Mucosa of stomach (tissue), 1 donor: ENCODE data around the gene EFHD1.
"Not testable (repeated sequence)": the region's sequence is repeated elsewhere in the genome, so short reads cannot be mapped to it uniquely, and the experiment has no call there.

ENCODE experiments used
- H3K27me3 ChIP-seq: one replicate; pipeline ENCODE4 v1.7.0; 2013; ENCODE audit warnings: mild to moderate bottlenecking, low read length; ENCODE audit not compliant: control insufficient read depth, insufficient read depth
- H3K36me3 ChIP-seq: one replicate; pipeline ENCODE4 v1.7.0; 2013; ENCODE audit warnings: low read length; ENCODE audit not compliant: control insufficient read depth, insufficient read depth
- H3K4me1 ChIP-seq: one replicate; pipeline ENCODE4 v1.7.0; 2013; ENCODE audit warnings: mild to moderate bottlenecking, low read length; ENCODE audit not compliant: control insufficient read depth, insufficient read depth
- H3K4me3 ChIP-seq: one replicate; pipeline ENCODE4 v1.7.0; 2013; ENCODE audit warnings: low read length
- H3K9ac ChIP-seq: one replicate; pipeline ENCODE4 v1.7.0; 2013; ENCODE audit warnings: mild to moderate bottlenecking, low read length, moderate library complexity
- H3K9me3 ChIP-seq: one replicate; pipeline ENCODE4 v1.7.0; 2013; ENCODE audit warnings: mild to moderate bottlenecking, low read length, moderate library complexity; ENCODE audit not compliant: control insufficient read depth
- donor health status: Pancreatic carcinoma.

Gene EFHD1

DNA sequence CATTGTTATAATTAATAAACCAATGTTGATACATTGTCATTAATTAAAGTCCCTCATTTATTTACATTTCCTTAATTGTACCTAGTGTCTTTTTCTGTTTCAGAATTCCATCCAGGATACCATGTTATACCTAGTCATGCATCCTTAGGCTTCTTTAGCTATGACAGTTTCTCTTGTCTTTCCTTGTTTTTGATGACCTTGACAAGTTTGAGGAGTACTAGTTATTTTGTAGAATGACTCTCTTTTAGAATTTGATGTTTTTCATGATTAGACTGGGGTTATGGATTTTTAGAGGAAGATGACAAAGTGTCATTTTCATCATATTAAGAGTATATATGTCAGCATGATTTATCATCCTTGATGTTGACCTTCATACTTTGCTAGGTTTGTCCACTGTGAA is 80.1 kb downstream of the EFHD1 start:
- no peaks in the 10 kb centered on the region for H3K9me3 ChIP-seq
- no peak overlapping the region for H3K9ac ChIP-seq
- H3K4me1 ChIP-seq: no peaks in the 10 kb centered on the region
- H3K27me3 ChIP-seq: no peaks in the 10 kb centered on the region
- no peaks in the 10 kb centered on the region for H3K36me3 ChIP-seq
- H3K4me3 ChIP-seq: no peak overlapping the region

DNA sequence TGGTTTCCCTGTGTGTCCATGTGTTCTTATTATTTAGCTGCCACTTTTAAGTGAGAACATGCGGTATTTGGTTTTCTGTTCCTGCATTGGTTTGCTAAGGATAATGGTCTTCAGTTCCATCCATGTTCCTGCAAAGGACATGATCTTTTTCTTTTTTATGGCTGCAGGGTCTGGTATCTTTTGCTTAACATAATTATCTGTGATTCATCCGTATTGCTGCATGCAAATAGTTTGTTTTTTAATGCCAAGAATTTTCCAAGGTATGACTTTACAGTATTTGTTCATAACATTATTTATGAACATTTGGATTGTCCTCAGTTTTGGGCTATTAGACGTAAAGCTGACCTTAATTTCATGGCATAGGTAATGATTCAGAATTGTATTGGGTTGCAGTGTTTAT is 81.6 kb downstream of the EFHD1 start:
- H3K4me1 ChIP-seq: no peaks in the 10 kb centered on the region
- H3K27me3 ChIP-seq: no peaks in the 10 kb centered on the region
- H3K36me3 ChIP-seq: no peaks in the 10 kb centered on the region
- H3K4me3 ChIP-seq: no peak overlapping the region
- no peaks in the 10 kb centered on the region for H3K9me3 ChIP-seq
- no peak overlapping the region for H3K9ac ChIP-seq

DNA sequence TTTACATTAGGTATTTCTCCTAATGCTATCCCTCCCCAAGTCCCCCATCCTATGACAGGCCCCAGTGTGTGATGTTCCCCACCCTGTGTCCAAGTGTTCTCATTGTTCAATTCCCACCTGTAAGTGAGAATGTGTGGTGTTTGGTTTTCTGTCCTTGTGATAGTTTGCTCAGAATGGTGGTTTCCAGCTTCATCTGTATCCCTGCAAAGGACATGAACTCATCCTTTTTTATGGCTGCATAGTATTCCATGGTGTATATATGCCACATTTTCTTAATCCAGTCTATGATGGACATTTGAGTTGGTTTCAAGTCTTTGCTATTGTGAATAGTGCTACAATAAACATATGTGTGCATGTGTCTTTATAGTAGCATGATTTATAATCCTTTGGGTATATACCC is 86.7 kb downstream of the EFHD1 start:
- not testable (repeated sequence) for H3K9me3 ChIP-seq, H3K9ac ChIP-seq, H3K4me1 ChIP-seq, H3K27me3 ChIP-seq, H3K36me3 ChIP-seq, H3K4me3 ChIP-seq

DNA sequence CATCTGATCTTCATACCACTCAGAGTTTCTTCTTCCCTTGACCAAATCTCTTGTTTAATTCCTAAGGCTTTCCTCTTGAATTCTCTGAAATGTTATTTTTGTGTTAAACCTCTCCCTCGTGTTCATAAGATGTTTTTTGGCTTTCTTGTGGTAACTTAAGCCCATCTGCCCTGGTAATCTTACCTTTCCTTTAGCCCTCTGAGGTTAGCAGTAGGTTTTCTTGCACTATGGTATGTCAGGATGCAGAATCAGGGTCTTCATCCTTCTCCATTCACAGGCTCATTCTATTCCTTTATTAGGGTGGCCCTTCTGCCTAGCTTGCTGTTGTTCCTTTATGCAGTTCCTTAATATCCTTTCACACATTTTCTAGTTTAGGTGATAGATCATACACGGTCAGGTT is 87.9 kb downstream of the EFHD1 start:
- Histone ChIP-seq H3K36me3 (no peaks in the 10 kb centered on the region), H3K9ac (no peak overlapping the region), H3K4me3 (no peak overlapping the region), H3K27me3 (no peaks in the 10 kb centered on the region), H3K9me3 (no peaks in the 10 kb centered on the region), H3K4me1 (no peaks in the 10 kb centered on the region)

DNA sequence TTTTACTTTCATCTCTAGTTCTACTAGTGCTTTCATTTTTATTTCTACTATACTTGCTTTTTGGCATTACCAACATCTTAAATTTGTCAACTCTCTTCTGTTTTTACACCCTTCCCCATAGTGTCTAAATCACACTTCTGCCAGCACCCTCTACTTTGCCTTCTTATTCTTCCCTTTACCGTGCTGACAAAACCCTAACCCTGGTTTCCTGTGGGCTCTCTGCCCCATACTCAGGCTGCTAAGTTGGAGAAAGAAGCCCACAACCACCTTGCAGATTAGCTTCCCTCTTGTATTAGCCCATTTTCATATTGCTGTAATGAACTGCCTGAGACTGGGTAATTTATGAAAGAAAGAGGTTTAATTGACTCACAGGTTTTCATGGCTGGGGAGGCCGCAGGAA is 88.5 kb downstream of the EFHD1 start:
- Histone ChIP-seq H3K4me1 (no peaks in the 10 kb centered on the region), H3K4me3 (no peak overlapping the region), H3K27me3 (no peaks in the 10 kb centered on the region), H3K9me3 (no peaks in the 10 kb centered on the region), H3K9ac (no peak overlapping the region), H3K36me3 (no peaks in the 10 kb centered on the region)

GRCh38 chr2:232723027-232723426 is 89.6 kb downstream of the EFHD1 start:
- H3K36me3 ChIP-seq: no peaks in the 10 kb centered on the region
- no peaks in the 10 kb centered on the region for H3K4me1 ChIP-seq
- no peak overlapping the region for H3K9ac ChIP-seq
- H3K27me3 ChIP-seq: no peaks in the 10 kb centered on the region
- H3K4me3 ChIP-seq: no peak overlapping the region
- no peaks in the 10 kb centered on the region for H3K9me3 ChIP-seq

DNA sequence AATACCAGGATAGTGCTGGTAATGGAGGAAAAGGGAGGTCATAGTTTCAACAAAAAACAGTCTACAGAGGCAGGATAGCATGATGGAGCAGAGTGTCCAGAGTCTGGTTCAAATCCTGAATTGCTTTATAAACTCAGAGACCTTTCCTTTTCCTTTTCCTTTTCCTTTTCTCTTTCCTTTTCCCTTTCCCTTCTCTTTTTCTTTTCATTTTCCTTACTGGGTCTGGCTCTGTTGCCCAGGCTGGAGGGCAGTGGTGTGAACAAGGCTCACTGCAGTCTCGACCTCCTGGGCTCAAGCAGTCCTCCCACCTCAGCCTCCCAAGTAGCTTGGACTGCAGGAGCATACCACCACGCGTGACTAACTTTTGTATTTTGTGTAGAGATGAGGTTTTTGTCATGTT is 95.4 kb downstream of the EFHD1 start:
- Histone ChIP-seq H3K36me3 (no peaks in the 10 kb centered on the region), H3K4me1 (no peaks in the 10 kb centered on the region), H3K27me3 (no peaks in the 10 kb centered on the region), H3K9me3 (no peaks in the 10 kb centered on the region), H3K9ac (no peak overlapping the region), H3K4me3 (no peak overlapping the region)

GRCh38 chr2:232731470-232731869 is 98.1 kb downstream of the EFHD1 start:
- H3K36me3 ChIP-seq: no peaks in the 10 kb centered on the region
- no peak overlapping the region for H3K9ac ChIP-seq
- H3K27me3 ChIP-seq: no peaks in the 10 kb centered on the region
- no peak overlapping the region for H3K4me3 ChIP-seq
- H3K9me3 ChIP-seq: no peaks in the 10 kb centered on the region
- H3K4me1 ChIP-seq: no peaks in the 10 kb centered on the region
